ENCODE results near the gene THBS3.
"Not testable (repeated sequence)": the region's sequence is repeated elsewhere in the genome, so short reads cannot be mapped to it uniquely, and the experiment has no call there.

Gene THBS3

DNA sequence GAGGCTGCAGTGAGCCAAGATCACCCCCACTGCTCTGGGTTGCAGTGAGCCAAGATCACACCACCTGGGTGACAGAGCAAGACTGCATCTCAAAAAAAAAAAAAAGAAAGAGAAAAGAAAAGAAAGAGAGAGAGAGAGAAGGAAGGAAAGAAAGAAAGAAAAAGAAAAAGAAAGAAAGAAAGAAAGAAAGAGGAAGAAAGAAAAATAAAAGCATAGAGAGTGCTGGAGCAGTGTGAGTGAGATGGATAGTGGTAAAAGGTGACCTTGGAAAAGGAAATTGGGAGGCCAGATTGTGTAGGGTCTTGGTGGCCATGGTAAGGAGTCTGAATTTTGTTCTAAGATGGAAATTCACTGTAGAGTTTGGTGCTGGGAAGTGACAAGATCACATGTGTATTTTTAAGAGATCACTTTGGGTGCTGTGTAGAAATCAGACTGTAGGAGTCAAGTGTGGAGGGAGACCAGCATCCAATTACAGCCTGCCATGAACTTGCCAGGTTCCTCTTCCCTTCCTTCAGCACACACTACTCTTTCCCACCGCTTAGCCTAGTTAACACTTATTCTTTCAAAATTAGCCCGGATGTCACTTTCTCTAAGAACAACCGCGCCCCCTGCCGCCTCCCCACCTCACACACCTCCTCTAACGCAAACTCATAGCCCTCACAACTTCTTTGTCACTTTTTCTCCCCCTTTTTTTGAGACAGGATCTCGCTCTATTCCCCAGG, 18.7 kb upstream of the THBS3 start:
- peak; percentile 78 for DNase-seq (ENCODE audit: low spot score)
- peaks cover 21% of the 10 kb centered on the region for H3K4me1 Mint-ChIP-seq (ENCODE audit: low read depth)
- no peaks in the 10 kb centered on the region for H3K27me3 Mint-ChIP-seq (ENCODE audit: low read depth)
- H3K27ac Mint-ChIP-seq: peak overlapping the region; percentile 94
- H3K36me3 Mint-ChIP-seq (ENCODE audit: low read depth): peaks cover 11% of the 10 kb centered on the region
- peak overlapping the region; percentile 97 for H3K4me3 Mint-ChIP-seq
- no peaks in the 10 kb centered on the region for H3K9me3 Mint-ChIP-seq

- not testable (repeated sequence) for DNase-seq (ENCODE audit: low spot score); H3K9me3 Mint-ChIP-seq; H3K27me3 Mint-ChIP-seq (ENCODE audit: low read depth)
- peak overlapping the region; percentile 97 for H3K4me3 Mint-ChIP-seq
- peak overlapping the region; percentile 41 for H3K27ac Mint-ChIP-seq
- H3K36me3 Mint-ChIP-seq (ENCODE audit: low read depth): peaks cover 11% of the 10 kb centered on the region
- peaks cover 19% of the 10 kb centered on the region for H3K4me1 Mint-ChIP-seq (ENCODE audit: low read depth)
Measured at GRCh38 chr1:155225404-155225759, 17.7 kb upstream of the THBS3 start.

- peak overlapping the region; percentile 31 for H3K27ac Mint-ChIP-seq
- H3K9me3 Mint-ChIP-seq: no peaks in the 10 kb centered on the region
- H3K4me3 Mint-ChIP-seq: no peak overlapping the region
Measured at GRCh38 chr1:155223047-155223446, 15.3 kb upstream of the THBS3 start.

GRCh38 chr1:155220211-155220965, 12.7 kb upstream of the THBS3 start:
- peaks cover 19% of the 10 kb centered on the region for H3K4me1 Mint-ChIP-seq (ENCODE audit: low read depth)
- not testable (repeated sequence) for H3K9me3 Mint-ChIP-seq; DNase-seq (ENCODE audit: low spot score); H3K27me3 Mint-ChIP-seq (ENCODE audit: low read depth); H3K4me3 Mint-ChIP-seq
- H3K27ac Mint-ChIP-seq: peak overlapping the region; percentile 81
- peaks cover 10% of the 10 kb centered on the region for H3K36me3 Mint-ChIP-seq (ENCODE audit: low read depth)

More at GRCh38 chr1:155223047-155223446, 15.3 kb upstream of the THBS3 start:
- Mint-ChIP-seq H3K36me3 (ENCODE audit: low read depth) (peaks cover 14% of the 10 kb centered on the region), H3K27me3 (ENCODE audit: low read depth) (no peaks in the 10 kb centered on the region), H3K4me1 (ENCODE audit: low read depth) (peaks cover 32% of the 10 kb centered on the region)
- no peak for DNase-seq (ENCODE audit: low spot score)

GRCh38 chr1:155219592-155220031, 11.9 kb upstream of the THBS3 start:
- no peak for DNase-seq (ENCODE audit: low spot score)
- Mint-ChIP-seq H3K27me3 (ENCODE audit: low read depth) (no peaks in the 10 kb centered on the region), H3K9me3 (no peaks in the 10 kb centered on the region), H3K27ac (peak overlapping the region; percentile 81), H3K4me1 (ENCODE audit: low read depth) (peaks cover 20% of the 10 kb centered on the region), H3K4me3 (peak overlapping the region; percentile 29), H3K36me3 (ENCODE audit: low read depth) (peaks cover 15% of the 10 kb centered on the region)

GRCh38 chr1:155218854-155219591, 11.3 kb upstream of the THBS3 start:
- Mint-ChIP-seq H3K27ac (peak overlapping the region; percentile 81), H3K4me1 (ENCODE audit: low read depth) (peaks cover 20% of the 10 kb centered on the region), H3K36me3 (ENCODE audit: low read depth) (peaks cover 11% of the 10 kb centered on the region), H3K27me3 (ENCODE audit: low read depth) (no peaks in the 10 kb centered on the region), H3K9me3 (no peaks in the 10 kb centered on the region), H3K4me3 (peak overlapping the region; percentile 29)
- no peak for DNase-seq (ENCODE audit: low spot score)

DNA sequence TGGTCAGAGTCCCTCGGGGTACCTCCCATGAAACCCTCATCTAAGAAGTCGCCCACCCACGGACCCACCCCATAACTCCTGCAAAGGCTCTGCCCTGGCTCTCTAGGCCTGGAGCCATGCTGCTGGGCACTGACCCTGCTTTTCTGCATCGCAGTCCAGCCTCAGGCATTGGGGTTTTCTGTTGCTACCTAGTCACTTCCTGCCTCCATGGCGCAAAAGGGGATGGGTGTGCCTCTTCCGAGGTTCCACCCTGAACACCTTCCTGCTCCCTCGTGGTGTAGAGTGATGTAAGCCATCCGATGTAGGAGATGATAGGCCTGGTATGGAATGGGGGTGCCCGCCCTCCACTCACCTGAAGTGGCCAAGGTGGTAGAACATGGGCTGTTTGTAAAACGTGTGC, 7.0 kb upstream of the THBS3 start:
- not testable (repeated sequence) for DNase-seq (ENCODE audit: low spot score); H3K4me3 Mint-ChIP-seq; H3K27me3 Mint-ChIP-seq (ENCODE audit: low read depth); H3K9me3 Mint-ChIP-seq
- Mint-ChIP-seq H3K4me1 (ENCODE audit: low read depth) (peaks cover 20% of the 10 kb centered on the region), H3K27ac (peak overlapping the region; percentile 78), H3K36me3 (ENCODE audit: low read depth) (peaks cover 17% of the 10 kb centered on the region)

DNA sequence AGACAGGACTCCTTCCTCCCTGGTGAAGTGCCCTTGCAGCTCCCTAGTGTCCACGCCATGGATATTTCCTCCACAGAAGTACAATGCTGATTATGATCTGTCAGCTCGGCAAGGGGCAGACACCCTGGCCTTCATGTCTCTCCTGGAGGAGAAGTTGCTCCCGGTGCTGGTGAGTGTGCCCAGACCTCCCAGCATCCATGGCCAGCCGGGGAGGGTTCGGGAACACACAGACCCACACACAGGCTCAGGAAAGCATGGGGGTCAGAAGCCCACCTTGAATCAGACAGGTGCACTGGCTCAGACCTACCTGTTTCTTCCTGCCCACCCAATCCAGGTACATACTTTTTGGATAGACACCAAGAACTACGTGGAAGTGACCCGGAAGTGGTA, 4.3 kb upstream of the THBS3 start:
- not testable (repeated sequence) for H3K27me3 Mint-ChIP-seq (ENCODE audit: low read depth); H3K27ac Mint-ChIP-seq; DNase-seq (ENCODE audit: low spot score); H3K4me3 Mint-ChIP-seq; H3K9me3 Mint-ChIP-seq
- peaks cover 14% of the 10 kb centered on the region for H3K36me3 Mint-ChIP-seq (ENCODE audit: low read depth)
- peaks cover 24% of the 10 kb centered on the region for H3K4me1 Mint-ChIP-seq (ENCODE audit: low read depth)

- H3K27me3 Mint-ChIP-seq (ENCODE audit: low read depth); H3K27ac Mint-ChIP-seq; H3K9me3 Mint-ChIP-seq; H3K4me3 Mint-ChIP-seq; DNase-seq (ENCODE audit: low spot score): not testable (repeated sequence)
- Mint-ChIP-seq H3K4me1 (ENCODE audit: low read depth) (peaks cover 28% of the 10 kb centered on the region), H3K36me3 (ENCODE audit: low read depth) (peaks cover 14% of the 10 kb centered on the region)
Measured at GRCh38 chr1:155211381-155212050, 3.8 kb upstream of the THBS3 start.

DNA sequence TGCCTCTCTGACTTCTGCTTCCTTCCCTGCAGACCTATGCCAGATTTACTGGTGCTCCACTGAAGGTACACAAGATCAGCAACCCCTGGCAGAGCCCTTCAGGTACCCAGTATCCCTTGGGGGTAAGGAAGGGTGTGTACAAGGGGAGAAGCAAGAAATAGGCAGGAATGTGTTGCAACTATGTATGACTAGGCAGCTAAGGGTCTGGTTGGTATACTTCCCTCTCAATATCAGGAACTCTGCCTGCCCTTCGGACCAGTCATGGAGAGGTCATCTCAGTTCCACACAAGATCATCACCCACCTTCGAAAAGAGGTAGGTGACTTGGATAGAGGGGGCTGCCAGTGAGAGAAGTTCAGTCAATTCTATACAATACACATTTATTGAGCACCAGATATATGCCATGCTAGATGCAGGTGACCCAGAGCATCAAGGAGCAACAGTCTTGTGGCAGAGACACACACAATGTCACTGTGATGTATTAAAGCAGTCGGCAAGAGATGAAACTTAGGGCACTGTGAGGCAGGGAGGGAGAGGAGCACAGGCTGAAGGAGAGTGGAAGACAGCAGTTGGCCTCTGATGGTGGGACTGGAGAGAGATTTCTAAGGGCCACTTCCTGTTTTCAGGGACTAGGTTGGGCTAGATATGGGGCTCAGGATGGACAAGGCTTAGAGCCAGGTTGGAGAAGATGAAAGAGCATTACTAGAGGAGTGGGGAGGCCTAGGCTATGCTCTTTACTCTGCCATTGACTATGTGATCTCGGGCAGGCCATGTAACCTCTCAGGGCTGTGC, 2.8 kb upstream of the THBS3 start:
- Mint-ChIP-seq H3K4me3 (peak overlapping the region; percentile 42), H3K27ac (no peak overlapping the region), H3K27me3 (ENCODE audit: low read depth) (no peaks in the 10 kb centered on the region), H3K36me3 (ENCODE audit: low read depth) (peaks cover 12% of the 10 kb centered on the region), H3K9me3 (no peaks in the 10 kb centered on the region), H3K4me1 (ENCODE audit: low read depth) (peaks cover 28% of the 10 kb centered on the region)
- no peak for DNase-seq (ENCODE audit: low spot score)

GRCh38 chr1:155209312-155209721, 1.6 kb upstream of the THBS3 start:
- no peak for DNase-seq (ENCODE audit: low spot score)
- H3K4me1 Mint-ChIP-seq (ENCODE audit: low read depth): peaks cover 25% of the 10 kb centered on the region
- peak overlapping the region; percentile 91 for H3K27ac Mint-ChIP-seq
- H3K4me3 Mint-ChIP-seq: peak overlapping the region; percentile 95
- H3K36me3 Mint-ChIP-seq (ENCODE audit: low read depth): peaks cover 7% of the 10 kb centered on the region
- no peaks in the 10 kb centered on the region for H3K27me3 Mint-ChIP-seq (ENCODE audit: low read depth)
- H3K9me3 Mint-ChIP-seq: no peaks in the 10 kb centered on the region

GRCh38 chr1:155208541-155209311, 1.0 kb upstream of the THBS3 start, which contains the start of gene MTX1:
TSS of gene MTX1 (plus strand) at chr1:155208695. CDS start at chr1:155208805, 110 bp downstream.
- Mint-ChIP-seq H3K27me3 (ENCODE audit: low read depth) (no peaks in the 10 kb centered on the region), H3K4me3 (peak within 1 kb of the TSS; percentile 95), H3K4me1 (ENCODE audit: low read depth) (peaks cover 25% of the 10 kb centered on the region), H3K9me3 (no peaks in the 10 kb centered on the region), H3K36me3 (ENCODE audit: low read depth) (peaks cover 7% of the 10 kb centered on the region), H3K27ac (peak within 1 kb of the TSS; percentile 92)
- peak; percentile 86 for DNase-seq (ENCODE audit: low spot score)
